ENCODE results near the gene BPI.
"Not testable (repeated sequence)": the region's sequence is repeated elsewhere in the genome, so short reads cannot be mapped to it uniquely, and the experiment has no call there.

BPI gene

DNA sequence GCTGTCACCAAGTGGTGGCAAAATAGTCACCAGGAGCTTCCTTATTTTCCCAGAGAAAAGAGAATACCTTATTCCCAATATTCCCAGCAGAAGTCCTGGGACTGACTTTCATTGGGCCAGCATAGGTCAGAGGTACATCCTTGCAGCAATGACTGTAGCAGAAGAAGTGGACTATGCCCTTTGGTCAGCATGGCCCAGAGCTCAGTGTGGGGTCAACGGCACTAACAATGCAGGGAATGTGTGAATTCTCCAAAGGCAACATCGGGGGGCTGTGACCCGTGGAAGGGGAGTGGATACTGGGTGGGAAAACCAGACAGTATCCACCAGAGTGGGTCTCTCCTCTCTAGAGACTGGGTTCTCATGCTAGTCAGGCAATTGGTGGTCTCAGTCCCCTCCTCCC lies 26.7 kb downstream of the BPI start:
- peak; percentile 62 for FAIRE-seq
- DNase-seq (ENCODE audit: insufficient read length, low spot score), result no peak

DNA sequence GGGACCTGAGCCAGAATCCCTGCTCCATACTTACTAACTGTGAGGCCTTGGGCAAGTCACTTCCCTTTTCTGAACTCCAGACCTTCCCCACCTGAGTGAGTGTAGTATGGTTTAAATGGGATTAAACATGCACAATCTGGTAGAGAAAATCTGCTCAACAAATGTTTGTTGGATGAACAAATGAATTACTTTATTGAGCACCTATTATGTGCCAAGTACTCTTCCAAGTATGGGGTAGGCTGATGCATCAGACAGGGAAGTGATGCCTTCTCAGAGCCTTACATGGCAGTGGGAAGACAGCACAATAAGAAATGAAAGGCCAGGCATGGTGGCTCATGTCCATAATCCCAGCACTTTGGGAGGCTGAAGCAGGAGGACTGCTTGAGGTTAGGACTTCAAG lies 27.3 kb downstream of the BPI start:
- FAIRE-seq, result no peak
- no peak for DNase-seq (ENCODE audit: insufficient read length, low spot score)

DNA sequence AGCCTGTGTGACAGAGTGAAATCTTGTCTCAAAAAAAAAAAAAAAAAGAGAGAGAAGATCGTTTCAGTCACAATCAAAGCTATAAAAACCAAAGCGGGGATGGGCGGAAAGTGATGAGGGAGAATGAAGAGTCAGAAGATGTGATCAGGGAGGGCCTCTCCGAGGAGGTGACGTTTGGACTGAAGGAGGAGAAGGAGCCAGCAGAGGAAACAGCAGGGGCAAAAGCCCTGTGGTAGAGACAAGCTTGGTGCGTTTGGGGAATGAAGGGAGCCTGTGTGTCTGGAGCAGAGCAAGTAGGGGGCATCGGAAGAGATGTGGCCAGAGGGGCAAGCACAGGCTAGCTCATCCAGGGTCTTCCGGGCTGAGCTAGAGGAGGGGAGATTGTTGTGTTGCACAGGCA lies 27.9 kb downstream of the BPI start:
- no peak for DNase-seq (ENCODE audit: insufficient read length, low spot score)
- FAIRE-seq, result no peak

DNA sequence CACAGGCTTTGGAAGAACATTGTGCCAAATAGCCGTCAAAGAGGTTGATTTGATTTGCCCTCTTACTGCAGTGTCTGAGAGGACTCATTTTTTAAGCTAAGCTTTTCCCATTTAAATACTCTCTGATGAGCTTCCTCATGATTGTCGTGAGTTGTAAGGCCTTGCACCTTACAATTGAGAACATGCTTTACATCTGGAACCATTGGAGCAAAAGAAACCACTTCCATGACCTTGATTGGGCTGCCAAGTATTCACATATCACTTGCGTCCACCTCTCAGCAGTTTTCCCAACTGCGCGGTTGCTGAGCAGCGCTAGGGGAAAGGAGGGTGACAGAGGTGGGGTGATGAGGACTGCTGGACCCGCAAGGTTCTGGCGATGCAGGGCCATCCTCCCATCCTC lies 30.1 kb downstream of the BPI start:
- no peak for FAIRE-seq
- DNase-seq (ENCODE audit: insufficient read length, low spot score), result no peak

DNA sequence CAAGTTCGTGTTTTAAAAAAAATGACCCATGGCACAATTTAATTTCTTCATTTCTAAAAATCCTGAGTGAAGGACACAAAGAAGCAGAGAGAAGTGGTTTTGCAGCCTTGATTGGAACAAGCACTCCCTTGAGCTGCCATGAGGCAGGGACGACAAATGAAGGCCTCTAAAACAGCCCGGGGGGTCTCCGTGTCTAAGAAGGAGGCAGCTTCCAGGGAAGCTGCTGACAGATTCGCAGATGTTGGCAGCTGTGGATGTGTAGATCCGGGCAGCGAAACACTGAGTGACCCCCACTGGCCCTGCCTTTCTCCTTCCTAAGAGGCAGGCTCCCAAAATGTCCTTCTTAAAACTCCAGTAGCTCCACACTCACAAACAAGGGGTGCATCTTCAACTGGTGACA lies 32.8 kb downstream of the BPI start:
- DNase-seq (ENCODE audit: insufficient read length, low spot score) (no peak), FAIRE-seq (peak; percentile 69)

DNA sequence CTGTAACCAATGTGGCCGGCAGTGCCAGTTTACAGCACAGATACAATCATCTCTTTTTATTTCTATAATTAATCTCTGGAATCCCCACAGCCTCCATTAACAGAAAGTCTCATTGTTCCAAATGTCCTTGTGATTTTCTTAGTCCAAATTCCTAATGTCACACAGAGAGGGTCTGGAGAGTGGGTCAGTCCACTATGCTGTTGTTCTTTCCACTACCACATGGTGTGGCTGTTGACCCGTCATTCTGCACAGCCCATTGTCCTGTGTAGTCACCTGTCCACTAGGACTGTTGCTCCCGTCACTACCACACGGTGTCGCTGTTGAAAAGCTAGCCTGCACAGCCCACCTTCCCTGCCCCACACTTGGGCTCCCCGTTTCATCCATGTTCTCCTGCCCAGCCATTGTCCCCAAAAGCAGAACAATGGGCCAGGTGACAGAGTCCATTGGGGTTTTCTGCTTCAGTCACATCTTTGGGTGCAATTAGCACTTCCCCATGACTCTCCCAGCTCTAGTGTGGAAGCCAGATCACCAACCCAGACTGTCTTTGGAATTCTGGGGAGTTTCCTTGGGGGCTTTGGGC lies 33.7 kb downstream of the BPI start:
- FAIRE-seq, result peak; percentile 86
- DNase-seq (ENCODE audit: insufficient read length, low spot score), result no peak

DNA sequence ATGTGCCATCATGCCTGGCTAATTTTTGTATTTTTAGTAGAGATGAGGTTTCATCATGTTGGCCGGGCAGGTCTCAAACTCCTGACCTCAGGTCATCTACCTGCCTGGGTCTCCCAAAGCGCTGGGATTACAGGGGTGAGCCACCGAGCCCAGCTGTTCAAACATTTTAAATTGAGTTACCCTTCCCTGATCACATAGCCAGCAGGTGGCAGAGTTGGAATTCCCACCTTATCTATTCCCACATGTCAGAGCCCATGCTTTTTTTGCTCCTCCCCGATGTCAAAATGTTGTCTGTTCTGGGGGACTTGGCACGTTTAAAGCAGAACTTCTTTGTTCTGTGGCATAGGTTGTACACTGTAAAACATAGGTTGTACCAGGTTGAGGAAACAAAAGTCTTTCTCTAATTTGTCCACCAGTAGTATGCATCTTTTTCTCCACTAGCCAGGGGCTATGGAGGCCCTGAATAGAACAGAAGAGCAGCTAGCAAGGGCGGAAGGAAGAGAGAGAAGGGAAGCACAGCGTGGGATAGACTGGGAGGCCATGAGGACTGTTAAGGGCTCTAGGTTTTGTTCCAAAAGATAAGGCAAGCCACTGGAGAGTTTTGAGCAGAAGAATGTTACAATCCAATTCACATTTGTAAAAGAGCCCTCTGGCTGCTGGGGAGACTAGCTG lies 35.0 kb downstream of the BPI start:
- no peak for DNase-seq (ENCODE audit: insufficient read length, low spot score)

DNA sequence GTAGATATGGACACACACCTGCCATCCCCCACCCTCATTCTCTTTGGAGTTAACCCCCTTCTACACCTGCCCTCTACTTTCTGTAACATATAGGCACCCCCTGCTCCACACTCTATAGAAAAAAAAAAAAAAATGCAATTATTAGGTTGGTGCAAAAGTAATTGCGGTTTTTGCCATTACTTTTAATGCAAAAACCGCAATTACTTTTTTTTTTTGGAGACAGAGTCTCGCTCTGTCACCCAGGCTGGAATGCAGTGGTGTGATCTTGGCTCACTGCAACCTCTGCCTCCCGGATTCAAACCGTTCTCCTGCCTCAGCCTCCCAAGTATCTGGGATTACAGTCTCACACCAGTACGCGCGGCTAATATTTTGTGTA lies 35.6 kb downstream of the BPI start:
- not testable (repeated sequence) for FAIRE-seq; DNase-seq (ENCODE audit: insufficient read length, low spot score)

More for the DNA sequence above, 35.0 kb downstream of the BPI start:
- peak; percentile 83 for FAIRE-seq

DNA sequence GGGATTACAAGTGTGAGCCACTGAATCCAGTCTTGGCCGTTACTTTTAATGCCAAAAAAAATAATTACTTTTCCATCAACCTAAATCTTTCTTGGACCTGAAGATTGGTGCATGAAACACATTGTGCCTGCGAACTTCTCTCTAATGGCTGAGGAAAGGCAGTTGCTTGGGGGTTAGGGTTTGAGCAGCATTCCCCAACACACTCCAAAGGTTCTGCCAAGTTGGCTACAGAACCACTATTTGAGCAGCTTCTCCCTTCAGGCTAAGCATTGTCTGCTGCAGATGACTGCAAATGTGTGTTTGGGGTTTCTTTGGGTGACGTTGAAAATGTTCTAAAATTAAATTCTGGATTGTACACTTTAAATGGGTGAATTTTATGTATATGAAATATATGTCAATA lies 36.0 kb downstream of the BPI start:
- no peak for DNase-seq (ENCODE audit: insufficient read length, low spot score)
- FAIRE-seq, result no peak

DNA sequence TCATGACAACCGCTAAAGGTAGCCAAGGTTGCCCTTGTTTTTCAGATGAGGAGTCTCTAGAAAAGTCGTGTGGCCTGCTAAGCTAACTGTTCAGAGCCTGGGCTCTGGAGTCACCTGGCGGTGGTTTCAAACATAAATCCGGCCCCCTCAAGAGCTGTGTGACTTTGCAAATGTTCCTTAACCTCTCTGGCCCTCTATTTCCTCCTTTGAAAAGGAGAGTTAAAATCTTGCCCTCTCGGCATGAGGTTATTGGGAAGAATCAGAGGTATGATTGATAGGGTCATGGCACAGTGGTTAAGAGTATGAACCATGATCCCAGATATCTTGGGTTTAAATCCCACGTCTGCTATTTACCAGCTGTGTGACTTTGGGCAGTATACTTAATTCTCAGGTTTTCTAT lies 36.7 kb downstream of the BPI start:
- DNase-seq (ENCODE audit: insufficient read length, low spot score) (no peak), FAIRE-seq (peak; percentile 72)

DNA sequence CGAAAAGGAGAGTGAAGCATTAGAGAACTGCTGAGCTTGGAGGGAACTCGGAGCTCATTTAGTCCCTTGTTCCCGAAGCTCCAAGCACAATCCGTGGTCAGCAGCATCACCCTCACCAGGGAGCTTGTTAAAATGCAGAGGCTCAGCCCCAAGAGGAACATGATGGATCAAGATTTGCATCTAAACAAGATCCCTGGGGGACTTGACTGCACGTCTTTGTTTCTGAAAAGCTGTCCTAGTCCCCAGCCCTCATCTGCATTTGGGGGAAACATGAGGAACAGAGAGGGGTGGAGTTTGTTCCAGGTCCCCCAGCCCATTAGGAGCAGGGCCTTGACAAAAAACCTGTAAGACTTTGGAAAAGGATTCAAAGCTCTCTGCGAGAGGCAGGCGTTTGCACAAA lies 38.3 kb downstream of the BPI start:
- DNase-seq (ENCODE audit: insufficient read length, low spot score), result no peak
- FAIRE-seq, result no peak

DNA sequence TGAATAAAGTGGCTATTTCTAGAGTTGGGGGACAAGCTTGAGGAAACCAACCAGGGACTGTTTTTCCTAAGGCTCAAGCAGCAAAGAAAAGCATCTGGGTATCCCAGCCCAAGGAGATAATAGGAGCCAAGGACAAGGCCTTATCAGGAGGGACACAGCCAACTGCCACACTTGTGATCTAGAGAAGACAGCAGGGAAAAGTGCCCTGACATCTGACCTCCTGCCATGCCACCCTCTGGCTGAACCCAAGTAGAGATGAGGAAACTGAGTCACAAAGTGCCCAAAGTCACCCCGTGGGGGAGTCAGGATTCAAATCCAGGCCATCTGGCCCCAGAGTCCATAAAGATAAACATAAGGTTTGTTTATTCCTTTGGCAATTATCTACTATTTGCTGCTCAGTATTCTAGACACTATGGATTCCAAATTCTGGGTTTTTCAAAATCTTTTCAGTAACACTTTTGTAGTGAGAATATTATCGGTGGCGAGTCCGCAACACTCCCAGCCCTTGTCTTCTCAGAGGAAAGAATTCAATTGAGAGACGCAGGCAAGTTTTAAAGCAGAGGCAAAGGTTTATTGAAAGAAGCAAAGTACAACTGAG lies 38.9 kb downstream of the BPI start:
- no peak for DNase-seq (ENCODE audit: insufficient read length, low spot score)
- no peak for FAIRE-seq

DNA sequence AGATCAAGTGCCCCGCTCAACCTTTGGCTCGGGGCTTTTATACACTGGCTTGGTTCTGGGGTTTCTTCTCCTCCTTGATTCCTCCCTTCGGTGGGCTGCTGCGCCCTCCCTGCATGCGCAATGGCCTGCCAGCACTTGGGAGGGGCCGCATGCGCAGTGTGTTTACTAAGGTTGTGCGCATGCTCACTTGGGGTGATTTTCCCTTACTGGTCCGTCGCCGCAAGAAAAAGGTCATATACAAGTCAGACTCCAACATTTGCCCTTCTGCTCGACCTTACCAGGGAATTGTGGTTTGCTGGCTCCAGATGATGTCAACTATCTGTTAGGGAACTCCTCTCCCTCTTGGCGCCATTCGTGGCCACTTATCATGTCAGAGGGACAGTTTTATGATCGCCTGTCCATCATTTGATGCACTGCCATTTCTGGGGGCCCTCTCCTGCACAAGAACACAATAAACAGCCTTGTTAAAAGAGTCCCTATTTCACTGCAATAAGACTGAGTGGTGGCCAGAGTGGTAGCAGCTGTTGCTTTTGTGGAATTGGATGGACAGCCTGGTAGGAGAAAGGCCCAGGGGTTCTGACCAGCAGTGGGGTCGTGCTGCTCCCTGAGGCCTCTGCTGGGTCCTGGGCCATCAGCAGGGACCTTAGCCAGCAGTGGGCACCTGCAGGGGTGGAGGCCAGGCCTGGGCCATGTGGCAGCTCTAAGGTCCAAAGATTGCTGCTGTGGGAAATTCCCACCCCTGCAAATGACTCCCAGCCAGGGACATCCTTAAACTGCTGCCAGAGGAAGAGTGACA lies 39.6 kb downstream of the BPI start:
- no peak for FAIRE-seq

DNA sequence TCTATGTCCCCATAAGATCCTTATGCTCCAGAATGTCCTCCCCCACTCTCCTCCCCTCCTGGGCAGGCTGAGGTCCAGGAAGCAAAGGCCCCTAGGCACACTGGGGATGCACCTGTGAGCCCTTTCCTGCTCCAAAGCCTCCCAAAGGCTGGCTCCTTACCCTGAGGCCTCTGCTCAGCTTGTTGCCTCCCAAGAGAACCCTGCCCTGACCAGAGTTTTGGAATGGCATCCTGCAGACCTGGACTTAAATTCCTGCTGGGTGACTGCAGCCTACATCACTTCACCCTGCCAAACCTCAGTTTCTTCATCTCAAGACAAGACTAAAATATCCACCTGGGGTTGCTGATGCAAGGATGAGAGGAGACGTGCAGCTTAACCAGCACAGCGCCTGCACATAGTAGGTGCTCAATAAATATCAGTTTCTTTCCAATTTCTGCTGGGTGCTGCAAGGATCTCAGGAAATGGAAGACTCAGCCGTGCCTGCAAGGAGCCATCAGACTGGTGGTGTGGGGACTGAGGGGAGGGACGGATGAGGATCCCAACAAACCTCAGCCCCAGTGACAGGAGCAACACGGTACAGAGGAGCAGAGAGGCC lies 40.2 kb downstream of the BPI start:
- DNase-seq (ENCODE audit: insufficient read length, low spot score), result no peak
- FAIRE-seq, result no peak

More for the DNA sequence above, 39.6 kb downstream of the BPI start:
- no peak for DNase-seq (ENCODE audit: insufficient read length, low spot score)

DNA sequence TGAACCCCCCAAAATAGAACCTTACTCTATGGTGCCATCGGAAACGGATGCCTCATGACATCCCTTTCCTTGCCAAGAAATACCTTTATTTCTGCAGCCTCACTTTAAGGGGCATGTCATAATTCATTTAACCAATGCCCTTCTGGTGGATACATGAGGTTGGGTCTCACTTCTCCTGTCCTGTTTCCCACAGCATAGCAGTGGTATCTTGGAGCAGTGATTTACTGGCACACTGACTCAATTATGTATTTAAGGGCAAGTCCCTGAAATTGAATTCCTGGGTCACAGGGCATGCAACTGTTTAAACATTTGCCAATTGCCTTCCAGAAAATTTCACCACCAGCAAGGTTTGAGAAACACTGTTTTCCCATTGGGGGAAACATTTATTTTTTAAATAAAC lies 41.7 kb downstream of the BPI start:
- FAIRE-seq (peak; percentile 52), DNase-seq (ENCODE audit: insufficient read length, low spot score) (no peak)

DNA sequence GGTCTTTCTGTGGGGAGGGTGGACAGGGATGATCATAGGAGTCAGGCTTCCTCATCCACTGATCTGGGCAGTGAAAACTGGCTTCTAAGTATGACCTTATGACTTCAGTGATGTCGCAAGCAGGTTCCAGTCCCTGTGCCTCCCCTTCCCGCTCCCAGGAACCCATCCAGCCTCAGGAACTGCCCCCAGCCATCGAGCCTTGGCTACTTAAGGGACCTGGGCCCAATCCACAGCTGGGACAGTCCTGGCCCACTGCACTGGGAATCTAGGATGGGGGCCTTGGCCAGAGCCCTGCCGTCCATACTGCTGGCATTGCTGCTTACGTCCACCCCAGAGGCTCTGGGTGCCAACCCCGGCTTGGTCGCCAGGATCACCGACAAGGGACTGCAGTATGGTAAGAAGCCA lies 42.3 kb downstream of the BPI start, which contains the start of gene LBP:
TSS of gene LBP (plus strand) at position 236 of the 405 bp plus-strand sequence. CDS start at position 271, 35 bp downstream.
- FAIRE-seq (peak; percentile 59), DNase-seq (ENCODE audit: insufficient read length, low spot score) (no peak)

DNA sequence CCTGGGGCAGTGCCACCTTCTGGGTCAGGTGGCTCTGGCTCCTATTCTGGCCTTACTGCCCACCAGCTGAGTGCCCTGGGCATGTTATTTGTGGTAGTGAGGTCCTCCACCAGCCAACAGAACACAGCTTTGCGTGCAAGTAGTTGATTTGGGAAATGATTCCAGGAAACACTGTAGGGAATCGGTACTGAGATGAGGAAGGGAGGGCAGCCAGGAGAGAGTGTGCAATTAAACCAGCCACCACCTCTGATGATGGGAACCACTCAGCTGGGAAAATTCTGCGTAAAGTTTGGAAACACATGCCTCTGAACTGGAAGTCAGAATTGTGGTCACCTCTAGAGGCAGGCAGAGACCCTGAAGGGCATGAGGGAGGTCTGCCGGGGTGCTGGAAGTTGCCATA lies 42.8 kb downstream of the BPI start:
- DNase-seq (ENCODE audit: insufficient read length, low spot score) (no peak), FAIRE-seq (peak; percentile 44)

DNA sequence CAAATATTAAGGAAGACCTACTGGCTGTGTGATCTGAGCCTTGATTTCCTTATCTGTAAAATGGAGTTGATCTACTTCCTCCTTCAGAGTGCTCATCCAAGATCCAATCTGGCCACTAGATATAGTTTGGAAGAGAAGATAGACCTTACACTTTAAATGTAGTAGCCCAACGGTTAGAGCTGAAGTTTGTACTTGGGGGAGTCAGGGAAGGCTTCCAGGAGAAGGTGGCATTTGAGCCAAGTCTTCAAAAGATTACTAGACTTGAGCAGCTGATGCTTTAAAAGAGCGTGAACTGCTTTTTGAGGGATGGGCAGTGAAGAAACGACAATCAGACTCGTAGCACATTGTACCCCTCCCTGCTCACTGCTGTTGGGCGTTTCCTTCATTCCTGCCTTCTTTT lies 45.9 kb downstream of the BPI start:
- DNase-seq (ENCODE audit: insufficient read length, low spot score), result no peak
- FAIRE-seq, result no peak

DNA sequence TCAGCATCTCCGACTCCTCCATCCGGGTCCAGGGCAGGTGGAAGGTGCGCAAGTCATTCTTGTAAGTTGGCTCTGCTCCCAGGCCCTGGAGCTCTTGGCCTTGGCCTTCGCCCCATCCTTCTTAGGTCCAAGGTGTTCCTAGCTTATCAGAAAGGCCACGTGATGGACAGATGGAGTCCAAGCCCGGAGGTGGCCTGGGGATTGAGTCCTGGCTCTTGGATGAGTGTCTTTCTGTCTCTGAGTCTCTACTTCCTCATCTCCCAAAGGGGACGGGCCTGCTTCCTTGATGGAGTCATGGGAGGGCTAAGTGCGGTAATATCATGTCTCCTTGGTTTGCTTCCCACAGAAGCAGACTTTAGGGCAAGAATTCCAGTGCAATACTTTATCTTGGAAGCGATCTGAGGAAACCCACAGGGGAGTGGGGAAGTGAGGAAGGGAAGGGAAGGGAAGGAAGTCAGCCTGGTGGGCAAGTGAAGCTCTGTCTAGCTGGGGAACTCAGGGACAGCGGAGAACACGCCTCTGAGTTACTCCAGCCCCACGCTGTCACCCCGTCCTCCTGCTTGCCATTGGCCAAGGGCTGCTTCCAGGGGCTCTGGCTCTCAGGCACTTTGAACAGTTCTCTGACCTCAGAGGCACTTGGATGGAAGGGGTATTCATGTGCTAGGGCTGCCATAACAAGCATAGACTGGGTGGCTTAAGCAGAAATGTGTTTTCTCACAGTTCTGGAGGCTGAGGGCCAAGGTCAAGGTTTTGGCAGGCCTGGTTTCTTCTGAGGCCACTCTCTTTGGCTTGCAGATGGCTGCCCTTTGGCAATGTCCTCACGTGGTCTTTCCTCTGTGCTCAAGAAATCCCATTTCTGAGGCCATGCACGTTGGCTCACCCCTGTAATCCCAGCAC lies 47.2 kb downstream of the BPI start:
- FAIRE-seq, result no peak
- DNase-seq (ENCODE audit: insufficient read length, low spot score), result no peak

DNA sequence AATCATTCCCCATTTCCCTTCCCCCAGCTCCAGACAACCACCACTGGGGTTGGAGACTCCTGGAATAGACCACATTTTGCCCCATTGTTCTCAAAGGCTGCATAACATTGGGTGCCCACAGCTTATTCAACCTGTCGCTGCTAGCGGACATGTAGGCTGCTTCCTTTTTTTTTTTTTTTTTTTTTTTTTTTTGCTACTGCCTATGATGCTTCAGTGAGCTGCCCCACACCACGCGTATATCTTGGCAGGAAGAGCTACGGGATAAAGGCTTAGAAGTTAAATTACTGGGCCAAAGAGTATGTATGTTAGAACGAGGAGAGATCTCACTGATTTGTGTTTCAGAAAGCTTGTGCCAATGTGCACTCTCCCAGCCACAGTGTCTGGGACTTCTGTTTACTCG lies 49.4 kb downstream of the BPI start:
- no peak for FAIRE-seq
- no peak for DNase-seq (ENCODE audit: insufficient read length, low spot score)
